Loucy (cell line): ENCODE measurements around the gene IGSF8.

ENCODE experiments used
- H2AFZ ChIP-seq: fragments of 200-600 bp; sonication (generic); 2 replicates; pipeline ENCODE4 v1.6.0; 2016; ENCODE audit warnings: antibody characterized with exemption, mild to moderate bottlenecking, low read length, moderate library complexity
- H3F3A ChIP-seq: fragments of 200-600 bp; 2 replicates; pipeline ENCODE4 v1.6.0; 2016; ENCODE audit warnings: antibody characterized with exemption, low read depth, mild to moderate bottlenecking
- H3K27me3 ChIP-seq: fragments of 200-600 bp; sonication (generic); 2 replicates; pipeline ENCODE4 v1.6.1; 2014; ENCODE audit warnings: low read length, mild to moderate bottlenecking; ENCODE audit not compliant: insufficient read depth, poor library complexity, severe bottlenecking
- H3K36me3 ChIP-seq: fragments of 200-600 bp; sonication (generic); 2 replicates; pipeline ENCODE4 v1.6.1; 2016; ENCODE audit warnings: low read length; ENCODE audit not compliant: insufficient read depth
- H3K4me1 ChIP-seq: fragments of 200-600 bp; sonication (generic); 2 replicates; pipeline ENCODE4 v1.5.1; 2014; ENCODE audit warnings: low read length, mild to moderate bottlenecking; ENCODE audit not compliant: insufficient read depth, poor library complexity, severe bottlenecking
- H3K4me2 ChIP-seq: fragments of 200-600 bp; sonication (generic); 2 replicates; pipeline ENCODE4 v1.6.0; 2014; ENCODE audit warnings: antibody characterized with exemption, low read length, low read depth, mild to moderate bottlenecking; ENCODE audit not compliant: poor library complexity, severe bottlenecking
- H3K4me3 ChIP-seq: fragments of 200-600 bp; sonication (generic); 2 replicates; pipeline ENCODE4 v1.5.1; 2014; ENCODE audit warnings: low read length, mild to moderate bottlenecking, mixed read lengths; ENCODE audit not compliant: poor library complexity, severe bottlenecking
- H3K79me2 ChIP-seq: fragments of 200-600 bp; sonication (generic); 2 replicates; pipeline ENCODE4 v1.6.1; 2014; ENCODE audit warnings: low read length; ENCODE audit not compliant: insufficient read depth
- H3K9ac ChIP-seq: fragments of 200-600 bp; sonication (generic); 2 replicates; pipeline ENCODE4 v1.6.0; 2014; ENCODE audit warnings: mild to moderate bottlenecking, low read depth, low read length, moderate library complexity; ENCODE audit not compliant: poor library complexity, severe bottlenecking
- H3K9me2 ChIP-seq: fragments of 200-600 bp; sonication (generic); replicated peaks from 2 replicates; pipeline ENCODE4 v1.6.1; 2016; ENCODE audit warnings: low read depth, low read length, mixed read lengths
- H3K9me3 ChIP-seq: fragments of 200-600 bp; sonication (generic); 2 replicates; pipeline ENCODE4 v1.6.1; 2014; ENCODE audit warnings: mild to moderate bottlenecking, antibody characterized with exemption, low read length, low read depth; ENCODE audit not compliant: insufficient read depth
- H4K20me1 ChIP-seq: fragments of 200-600 bp; sonication (generic); 2 replicates; pipeline ENCODE4 v1.6.0; 2014; ENCODE audit warnings: antibody characterized with exemption, low read length, mild to moderate bottlenecking; ENCODE audit not compliant: insufficient read depth, poor library complexity, severe bottlenecking
- CTCF ChIP-seq: fragments of 200-600 bp; sonication (generic); conservative IDR thresholded peaks from 2 replicates; pipeline ENCODE4 v1.5.1; 2014; ENCODE audit warnings: mild to moderate bottlenecking, antibody characterized with exemption, low read length
- EZH2phosphoT487 ChIP-seq: fragments of 200-600 bp; IDR thresholded peaks from 2 replicates; pipeline ENCODE4 v1.6.1; 2018; ENCODE audit warnings: antibody characterized with exemption, mild to moderate bottlenecking, moderate library complexity, borderline replicate concordance

The IGSF8 gene

GRCh38 chr1:160046494-160047110 lies 51.8 kb downstream of the IGSF8 start:
- Histone ChIP-seq H3K9me3 (no peaks in the 10 kb centered on the region), H3F3A (no peaks in the 10 kb centered on the region), H4K20me1 (no peaks in the 10 kb centered on the region), H3K4me2 (peak overlapping the region; percentile 69), H3K27me3 (no peaks in the 10 kb centered on the region), H3K4me3 (peak overlapping the region; percentile 56), H3K9ac (peak overlapping the region; percentile 39), H2AFZ (peak overlapping the region; percentile 86), H3K36me3 (no peaks in the 10 kb centered on the region), H3K79me2 (no peaks in the 10 kb centered on the region), H3K9me2 (no peaks in the 10 kb centered on the region), H3K4me1 (peaks cover 5% of the 10 kb centered on the region)
- TF ChIP-seq EZH2phosphoT487 (no peak), CTCF (peak; percentile 82)

GRCh38 chr1:160045653-160046052 lies 52.8 kb downstream of the IGSF8 start:
- Histone ChIP-seq H3K27me3 (no peaks in the 10 kb centered on the region), H3K79me2 (no peaks in the 10 kb centered on the region)

GRCh38 chr1:160043543-160043942 lies 54.9 kb downstream of the IGSF8 start:
- Histone ChIP-seq H4K20me1 (no peaks in the 10 kb centered on the region), H3K4me2 (no peak overlapping the region), H3F3A (no peaks in the 10 kb centered on the region), H2AFZ (no peak overlapping the region), H3K36me3 (no peaks in the 10 kb centered on the region), H3K9ac (no peak overlapping the region), H3K79me2 (no peaks in the 10 kb centered on the region), H3K4me3 (no peak overlapping the region), H3K27me3 (peaks cover 4% of the 10 kb centered on the region), H3K9me2 (no peaks in the 10 kb centered on the region), H3K9me3 (no peaks in the 10 kb centered on the region), H3K4me1 (peaks cover 5% of the 10 kb centered on the region)
- TF ChIP-seq CTCF (no peak), EZH2phosphoT487 (no peak)

More at GRCh38 chr1:160045653-160046052, 52.8 kb downstream of the IGSF8 start:
- no peak overlapping the region for H3K9ac ChIP-seq
- no peaks in the 10 kb centered on the region for H3K9me2 ChIP-seq
- TF ChIP-seq EZH2phosphoT487 (no peak), CTCF (no peak)
- no peaks in the 10 kb centered on the region for H4K20me1 ChIP-seq
- no peak overlapping the region for H3K4me2 ChIP-seq
- no peak overlapping the region for H3K4me3 ChIP-seq
- H3K4me1 ChIP-seq: peaks cover 5% of the 10 kb centered on the region
- H3K9me3 ChIP-seq: no peaks in the 10 kb centered on the region
- no peak overlapping the region for H2AFZ ChIP-seq
- no peaks in the 10 kb centered on the region for H3F3A ChIP-seq
- H3K36me3 ChIP-seq: no peaks in the 10 kb centered on the region
